Neural progenitor cell (in vitro differentiated cells): Measurements from ENCODE around the gene SPDYE3. TPM values are rescaled to one million over a fixed set of nuclear protein-coding genes. Genes with fewer than 3 reads are reported as not detected.
"Not testable (repeated sequence)": the region's sequence is repeated elsewhere in the genome, so short reads cannot be mapped to it uniquely, and the experiment has no call there.

ENCODE experiments used
- DNase-seq: peaks from one replicate; pipeline ENCODE4 v3.0.0-alpha.2; 2016; ENCODE audit warnings: low spot score
- H2AFZ ChIP-seq: fragments of 200-600 bp; sonication (generic); replicated peaks from 2 replicates; pipeline ENCODE4 v1.6.1; 2016; ENCODE audit warnings: antibody characterized with exemption
- H3F3A ChIP-seq: fragments of 200-600 bp; sonication (generic); 2 replicates; pipeline ENCODE4 v1.6.1; 2016; ENCODE audit warnings: antibody characterized with exemption, low read depth
- H3K27ac ChIP-seq: fragments of 200-600 bp; sonication (generic); 2 replicates; pipeline ENCODE4 v1.5.1; 2016; ENCODE audit warnings: mild to moderate bottlenecking
- H3K27me3 ChIP-seq: fragments of 200-600 bp; sonication (generic); 2 replicates; pipeline ENCODE4 v1.6.1; 2016; ENCODE audit warnings: mild to moderate bottlenecking, moderate library complexity
- H3K36me3 ChIP-seq: fragments of 200-600 bp; sonication (generic); 2 replicates; pipeline ENCODE4 v1.5.1; 2016
- H3K4me1 ChIP-seq: fragments of 200-600 bp; sonication (generic); 2 replicates; pipeline ENCODE4 v1.6.1; 2016; ENCODE audit warnings: mixed run types
- H3K4me2 ChIP-seq: fragments of 200-600 bp; sonication (generic); 2 replicates; pipeline ENCODE4 v1.6.1; 2016
- H3K4me3 ChIP-seq: fragments of 200-600 bp; sonication (generic); 2 replicates; pipeline ENCODE4 v1.5.1; 2016
- H3K79me2 ChIP-seq: fragments of 200-600 bp; sonication (generic); 2 replicates; pipeline ENCODE4 v1.6.1; 2016; ENCODE audit warnings: low read depth
- H3K9ac ChIP-seq: fragments of 200-600 bp; sonication (generic); 2 replicates; pipeline ENCODE4 v1.6.1; 2016
- H3K9me3 ChIP-seq: fragments of 200-600 bp; sonication (generic); 2 replicates; pipeline ENCODE4 v1.5.1; 2016; ENCODE audit warnings: low read depth
- H4K20me1 ChIP-seq: fragments of 200-600 bp; sonication (generic); 2 replicates; pipeline ENCODE4 v1.6.1; 2016; ENCODE audit warnings: low read depth
- H3K27ac Mint-ChIP-seq: 3 replicates; pipeline ENCODE4 v1.8.0; 2021; ENCODE audit warnings: mixed read lengths
- H3K27me3 Mint-ChIP-seq: 2 replicates; pipeline ENCODE4 v1.8.0; 2022; ENCODE audit warnings: low read depth, mild to moderate bottlenecking, inconsistent platforms, moderate library complexity, mixed read lengths; ENCODE audit not compliant: insufficient read depth
- H3K36me3 Mint-ChIP-seq: 3 replicates; pipeline ENCODE4 v1.8.0; 2021; ENCODE audit warnings: mixed read lengths
- H3K4me1 Mint-ChIP-seq: 3 replicates; pipeline ENCODE4 v1.8.0; 2021; ENCODE audit warnings: mixed read lengths
- H3K4me3 Mint-ChIP-seq: 3 replicates; pipeline ENCODE4 v1.8.0; 2021; ENCODE audit warnings: mild to moderate bottlenecking, moderate library complexity, mixed read lengths
- H3K9me3 Mint-ChIP-seq: 3 replicates; pipeline ENCODE4 v1.8.0; 2020; ENCODE audit warnings: mixed read lengths
- total RNA-seq: library from RNA; depleted of rRNA; stranded (reverse); fragments of >200 nt; gene quantifications from 2 replicates; pipeline ENCODE4 v1.2.3, GENCODE V29; 2015; ENCODE audit warnings: low replicate concordance

SPDYE3 gene
- total RNA-seq, 1 donor from 2014 or later, result not detected

DNA sequence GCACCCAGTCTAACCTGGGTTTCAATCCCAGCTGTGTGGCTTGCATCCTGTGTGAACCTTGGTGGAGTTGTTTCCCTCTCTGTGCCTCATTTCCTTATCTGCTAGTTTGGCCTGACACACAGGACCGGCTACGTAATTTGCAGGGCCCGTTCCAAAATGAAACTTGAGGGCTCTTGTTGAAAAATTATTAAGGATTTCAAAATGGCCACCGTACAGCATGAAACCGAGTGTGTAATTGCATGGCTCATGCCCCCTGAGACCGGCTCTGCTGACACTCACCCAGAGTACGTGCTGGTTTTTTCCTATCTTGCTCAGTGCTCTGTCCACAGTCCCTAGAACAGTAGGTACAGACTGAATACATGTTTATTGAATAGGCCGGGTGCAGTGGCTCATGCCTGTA is 24.4 kb upstream of the SPDYE3 start:
- not testable (repeated sequence) for H4K20me1 ChIP-seq, H2AFZ ChIP-seq, H3F3A ChIP-seq, H3K27me3 Mint-ChIP-seq, H3K36me3 Mint-ChIP-seq, H3K4me1 Mint-ChIP-seq, H3K9me3 ChIP-seq, H3K79me2 ChIP-seq, H3K9ac ChIP-seq, H3K4me1 ChIP-seq, H3K36me3 ChIP-seq, H3K9me3 Mint-ChIP-seq, H3K4me3 Mint-ChIP-seq, H3K4me2 ChIP-seq, DNase-seq, H3K27ac ChIP-seq, H3K27ac Mint-ChIP-seq, H3K27me3 ChIP-seq, H3K4me3 ChIP-seq

DNA sequence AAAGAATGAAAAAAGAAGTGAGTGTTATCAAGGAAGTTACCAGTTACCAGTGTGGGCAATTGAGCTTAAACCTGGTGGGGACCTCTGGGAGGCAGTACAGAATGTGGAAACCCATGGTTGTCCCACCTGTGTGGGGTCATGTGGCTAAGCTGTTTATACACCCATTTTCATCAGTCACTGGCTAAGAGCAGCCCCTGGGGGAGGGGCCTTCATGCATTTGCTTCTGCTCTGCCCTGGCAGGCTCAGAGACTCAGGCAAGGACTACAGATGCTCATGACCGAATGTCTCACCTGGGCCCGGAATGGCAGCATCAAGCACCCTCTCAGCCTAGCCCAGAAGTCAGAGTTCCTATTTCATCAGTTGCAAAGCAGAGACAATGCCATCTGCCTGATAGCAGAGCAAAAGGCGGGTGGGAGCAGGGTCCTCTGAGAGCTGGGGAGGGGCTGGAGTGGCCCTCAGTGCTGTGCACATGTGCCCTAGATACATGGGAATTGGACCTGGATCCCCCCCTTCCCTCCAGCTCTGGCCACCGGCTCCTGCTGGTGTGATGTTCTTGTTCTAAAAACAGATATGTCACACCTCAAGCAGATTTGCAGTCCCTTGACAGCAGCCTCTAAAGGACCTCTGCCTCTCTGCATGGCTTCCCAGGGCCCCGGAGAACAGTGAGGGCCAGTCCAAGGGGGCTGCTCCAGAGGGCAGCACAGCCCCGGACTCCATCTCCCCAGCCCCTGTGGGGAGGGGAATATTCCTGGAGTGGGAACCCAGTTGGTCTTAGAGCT is 20.1 kb upstream of the SPDYE3 start:
- H3K9ac ChIP-seq, H2AFZ ChIP-seq, H3F3A ChIP-seq, DNase-seq, H3K9me3 ChIP-seq, H3K4me3 Mint-ChIP-seq, H3K36me3 Mint-ChIP-seq, H3K9me3 Mint-ChIP-seq, H3K27me3 ChIP-seq, H3K4me1 ChIP-seq, H3K27me3 Mint-ChIP-seq, H3K4me1 Mint-ChIP-seq, H3K27ac ChIP-seq, H3K4me2 ChIP-seq, H3K4me3 ChIP-seq, H3K27ac Mint-ChIP-seq, H4K20me1 ChIP-seq, H3K36me3 ChIP-seq, H3K79me2 ChIP-seq: not testable (repeated sequence)

GRCh38 chr7:100288258-100288657 is 19.2 kb upstream of the SPDYE3 start:
- not testable (repeated sequence) for H2AFZ ChIP-seq, H3K4me3 Mint-ChIP-seq, H3K27ac Mint-ChIP-seq, DNase-seq, H3K27me3 ChIP-seq, H3K4me2 ChIP-seq, H3K4me3 ChIP-seq, H3K4me1 Mint-ChIP-seq, H3K4me1 ChIP-seq, H3K36me3 ChIP-seq, H3K27ac ChIP-seq, H3F3A ChIP-seq, H3K36me3 Mint-ChIP-seq, H3K9me3 ChIP-seq, H3K9ac ChIP-seq, H4K20me1 ChIP-seq, H3K27me3 Mint-ChIP-seq, H3K9me3 Mint-ChIP-seq, H3K79me2 ChIP-seq

DNA sequence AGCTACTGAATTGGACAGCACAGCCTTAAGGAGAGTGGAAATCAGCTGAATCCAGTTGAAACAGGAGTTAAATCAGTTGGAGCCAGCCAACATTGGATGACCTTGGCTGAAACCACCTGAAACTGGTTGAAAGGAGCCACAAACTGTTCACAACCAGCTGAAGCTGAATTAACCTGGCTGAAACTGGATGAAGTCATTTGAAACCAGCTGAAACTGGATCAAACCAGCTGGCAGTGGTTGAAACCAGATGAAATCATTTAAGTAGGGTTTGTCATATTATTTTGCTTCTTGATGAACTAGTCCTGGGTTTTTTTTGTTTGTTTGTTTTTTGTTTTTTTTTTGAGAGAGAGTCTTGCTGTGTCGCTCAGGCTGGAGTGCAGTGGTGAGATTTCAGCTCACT is 15.3 kb upstream of the SPDYE3 start:
- not testable (repeated sequence) for H3K9ac ChIP-seq, H3K4me3 Mint-ChIP-seq, H3K27me3 Mint-ChIP-seq, H3K27me3 ChIP-seq, H3K4me3 ChIP-seq, H3F3A ChIP-seq, H2AFZ ChIP-seq, H3K27ac Mint-ChIP-seq, H3K79me2 ChIP-seq, H3K4me2 ChIP-seq, H3K9me3 Mint-ChIP-seq, H4K20me1 ChIP-seq, H3K36me3 Mint-ChIP-seq, H3K4me1 Mint-ChIP-seq, H3K9me3 ChIP-seq, DNase-seq, H3K27ac ChIP-seq, H3K4me1 ChIP-seq, H3K36me3 ChIP-seq

DNA sequence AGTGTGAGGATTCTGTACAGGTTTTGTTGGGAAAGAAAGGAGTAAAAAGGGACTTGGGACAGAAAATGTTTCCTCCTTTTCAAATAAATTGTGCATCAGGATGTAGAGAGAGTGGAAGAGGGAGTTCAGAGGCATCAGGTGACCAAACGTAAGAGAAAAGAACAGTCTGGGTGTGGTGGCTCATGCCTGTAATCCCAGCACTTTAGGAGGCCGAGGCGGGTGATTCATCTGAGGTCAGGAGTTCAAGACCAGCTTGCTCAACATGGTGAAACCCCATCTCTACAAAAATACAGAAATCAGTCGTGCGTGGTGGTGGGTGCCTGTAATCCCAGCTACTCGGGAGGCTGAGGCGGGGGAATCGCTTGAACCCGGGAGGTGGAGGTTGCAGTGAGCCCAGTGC is 12.2 kb upstream of the SPDYE3 start:
- H3K9ac ChIP-seq, H2AFZ ChIP-seq, H3K4me3 ChIP-seq, H3K36me3 Mint-ChIP-seq, H3K4me2 ChIP-seq, H3K27ac ChIP-seq, H3K4me1 Mint-ChIP-seq, H3K79me2 ChIP-seq, H3K4me1 ChIP-seq, H3K36me3 ChIP-seq, H4K20me1 ChIP-seq, H3K9me3 Mint-ChIP-seq, DNase-seq, H3K4me3 Mint-ChIP-seq, H3K27me3 Mint-ChIP-seq, H3K27me3 ChIP-seq, H3K27ac Mint-ChIP-seq, H3K9me3 ChIP-seq, H3F3A ChIP-seq: not testable (repeated sequence)

- not testable (repeated sequence) for H3K4me3 Mint-ChIP-seq, H3F3A ChIP-seq, H3K27me3 Mint-ChIP-seq, DNase-seq, H3K4me1 Mint-ChIP-seq, H3K27ac ChIP-seq, H3K4me1 ChIP-seq, H3K9me3 Mint-ChIP-seq, H3K4me3 ChIP-seq, H3K36me3 Mint-ChIP-seq, H3K9me3 ChIP-seq, H4K20me1 ChIP-seq, H3K36me3 ChIP-seq, H3K27ac Mint-ChIP-seq, H3K9ac ChIP-seq, H3K27me3 ChIP-seq, H3K4me2 ChIP-seq, H2AFZ ChIP-seq, H3K79me2 ChIP-seq
These were observed 9.5 kb upstream of the SPDYE3 start for GRCh38 chr7:100297852-100298631.

DNA sequence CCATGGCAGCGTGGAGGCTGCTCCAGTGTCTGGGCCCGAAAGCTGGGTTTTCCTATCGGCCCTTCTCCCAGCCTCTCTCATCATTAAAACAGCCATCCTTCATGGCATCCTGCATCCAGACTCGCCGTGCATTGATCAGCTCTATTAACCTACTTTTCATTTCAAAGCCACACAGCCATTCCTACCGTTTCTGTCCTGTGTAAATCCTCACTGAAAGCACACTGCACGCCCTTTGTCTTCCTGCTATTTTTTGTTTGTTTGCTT is 8.9 kb upstream of the SPDYE3 start:
- not testable (repeated sequence) for H4K20me1 ChIP-seq, H3K27me3 ChIP-seq, H3K36me3 Mint-ChIP-seq, H3K36me3 ChIP-seq, H3K9me3 Mint-ChIP-seq, H3K27ac ChIP-seq, H3K4me1 Mint-ChIP-seq, H3K4me3 Mint-ChIP-seq, H3K4me3 ChIP-seq, H2AFZ ChIP-seq, H3K27ac Mint-ChIP-seq, H3K9me3 ChIP-seq, H3F3A ChIP-seq, H3K4me2 ChIP-seq, DNase-seq, H3K9ac ChIP-seq, H3K79me2 ChIP-seq, H3K4me1 ChIP-seq, H3K27me3 Mint-ChIP-seq

- H3F3A ChIP-seq, DNase-seq, H4K20me1 ChIP-seq, H3K4me3 Mint-ChIP-seq, H3K36me3 ChIP-seq, H3K27ac Mint-ChIP-seq, H3K79me2 ChIP-seq, H3K4me2 ChIP-seq, H3K36me3 Mint-ChIP-seq, H3K4me1 Mint-ChIP-seq, H3K27ac ChIP-seq, H3K27me3 Mint-ChIP-seq, H3K9me3 ChIP-seq, H3K27me3 ChIP-seq, H3K9ac ChIP-seq, H2AFZ ChIP-seq, H3K4me3 ChIP-seq, H3K9me3 Mint-ChIP-seq, H3K4me1 ChIP-seq: not testable (repeated sequence)
These were observed 3.0 kb upstream of the SPDYE3 start for GRCh38 chr7:100304526-100304925.
